Heart right ventricle (tissue), 16 donors: ENCODE results near the gene METTL26. TPM values are rescaled to one million over a fixed set of nuclear protein-coding genes. Genes with fewer than 3 reads are reported as not detected.

Experiments used
- ATAC-seq, 8 donors: fragments of 200-7000 bp; cut with Tn5 transposase; one replicate each; pipeline ENCODE4 v1.9.1; 2020; ENCODE audit warnings: mild to moderate bottlenecking in 8 of 8, moderate library complexity in 8 of 8, moderate number of reproducible peaks in 1 of 8
- DNase-seq, 2 donors: peaks; one replicate each; pipeline ENCODE4 v3.0.0-alpha.2; 2020
- H3K27ac ChIP-seq, 10 donors: fragments of 200-600 bp; sonication (generic) in 2 of 10; one replicate each; pipeline versions ENCODE4 v1.5.0 to v1.8.0; 2020 to 2022; ENCODE audit warnings: mild to moderate bottlenecking in 3 of 10
- H3K27me3 ChIP-seq, 7 donors: fragments of 200-600 bp; one replicate each; pipeline ENCODE4 v1.8.0; 2021 to 2022; ENCODE audit warnings: mild to moderate bottlenecking in 2 of 7
- H3K36me3 ChIP-seq, 9 donors: fragments of 200-600 bp; sonication (generic) in 1 of 9; one replicate each; pipeline versions ENCODE4 v1.5.0 to v1.8.0; 2020 to 2022; ENCODE audit warnings: mild to moderate bottlenecking in 2 of 9
- H3K4me1 ChIP-seq, 9 donors: fragments of 200-600 bp; sonication (generic) in 1 of 9; one replicate each; pipeline versions ENCODE4 v1.5.0 to v1.8.0; 2020 to 2022; ENCODE audit warnings: mild to moderate bottlenecking in 4 of 9
- H3K4me3 ChIP-seq, 10 donors: fragments of 200-600 bp; sonication (generic) in 2 of 10; one replicate each; pipeline versions ENCODE4 v1.5.0 to v1.8.0; 2020 to 2022; ENCODE audit warnings: mild to moderate bottlenecking in 7 of 10, moderate library complexity in 2 of 10
- H3K9me3 ChIP-seq, 11 donors: fragments of 200-600 bp in 10 of 11; sonication (generic) in 2 of 11; one replicate each; pipeline versions ENCODE4 v1.5.0 to v1.8.0; 2013 to 2022; ENCODE audit warnings: mild to moderate bottlenecking in 2 of 11, control low read depth in 1 of 11, moderate library complexity in 1 of 11
- WGBS, 2 donors: extraction: QIAGEN DNeasy Blood & Tissue Kit; methylation state at CpG; one replicate each; pipeline ENCODE4 v1.1.7; 2013; ENCODE audit warnings: inconsistent platforms in 1 of 2; 5-methylcytosine and 5-hydroxymethylcytosine counted together
- intact Hi-C, 10 donors: fragments of 100-400 bp; cut with DNase I; formaldehyde crosslinking; loops; one replicate each; pipeline versions ENCODE4 v1.11.1 to v1.14.2; 2022
- polyA plus RNA-seq, 2 donors: library from polyadenylated mRNA; stranded (reverse); fragments of 200-250 nt; gene quantifications; one replicate each; pipeline ENCODE4 v1.2.3, GENCODE V29; 2013
- total RNA-seq, 10 donors: library from RNA; stranded (reverse); fragmentation: NEBNext Ultra II Directional in 3 of 10; extraction: Animal tissue kit (Norgen Biotek cat#: 25700) in 3 of 10; gene quantifications; one replicate each; pipeline versions ENCODE4 v1.2.1 to v1.2.4, GENCODE V29; 2021 to 2023
- TF ChIP-seq, protein P1 (sequence below), 9 donors: fragments of 200-600 bp; sonication (generic) in 2 of 9; IDR thresholded peaks; one replicate each; pipeline versions ENCODE4 v1.5.0 to v1.8.0; 2021 to 2022; ENCODE audit warnings: antibody characterized with exemption in 9 of 9, mild to moderate bottlenecking in 5 of 9, moderate library complexity in 1 of 9
- donor health status: Arrhythmogenic right ventricular cardiomyopathy.
- donor health status: ischemic (EF 13 %, LVEDD 7.1; RV severe dilation, severe dysfunction).
- donor health status: healthy with polysubstance abuse.
- donor health status: DM: no; HTN: yes; CAD: no.
- donor health status: DM: no; HTN: no; CAD: no.
- donor health status: ischemic (EF 25% LVEDD 6.9; RV normal size, moderate dysfunction).
- donor health status: ischemic (EF 25% LVEDD 5.7; RV mildly dilated, moderate dysfunction).
- donor health status: healthy.
- donor health status: DM: yes; HTN: yes; CAD: no.
- donor health status: Ischemic cardiomyopathy.
- donor health status: ischemic (EF 35%, LVEDD 5.7; RV mildly dilated, moderate dysfunction).
- donor health status: nonischemic (EF 11% LVEDD 7.7; RV severe dilation, severe dysfunction).
- donor health status: DM: yes; HTN: yes; CAD: no.
- donor health status: PGD.
- donor health status: ischemic (EF 29% LVEDD 5.4; RV normal size, mild dysfunction).
- donor health status: nonischemic (EF 23%, LVEDD 6.1; RV moderate dilation, normal function).

The METTL26 gene
- total and polyA plus RNA-seq, 12 donors = 34.5 to 237 (median 44.8) TPM

DNA sequence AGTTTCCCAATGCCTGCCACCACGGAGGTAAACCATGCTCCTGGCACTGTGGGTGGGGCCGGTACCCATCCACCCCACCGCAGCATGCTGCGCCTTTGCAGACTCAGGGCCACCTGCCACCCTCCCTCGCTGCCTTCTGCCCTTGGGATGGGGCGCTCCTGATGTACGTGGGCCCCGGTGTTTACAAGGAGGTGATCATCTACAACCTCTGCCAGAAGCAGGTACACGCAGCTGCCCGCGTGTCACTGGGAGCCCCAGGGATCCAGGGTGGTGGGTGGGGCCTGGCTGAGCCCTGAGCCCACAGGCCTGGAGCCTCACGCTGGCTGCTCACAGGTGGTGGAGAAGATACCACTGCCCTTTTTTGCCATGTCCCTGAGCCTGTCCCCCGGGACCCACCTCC is 30.5 kb upstream of the METTL26 start:
- no peak for ATAC-seq
- Histone ChIP-seq H3K36me3 (peaks cover 0 to 27% (median 17%) of the 10 kb centered on the region in 9 donors), H3K27ac (no peak overlapping the region), H3K4me1 (peaks cover 6 to 24% (median 17%) of the 10 kb centered on the region in 9 donors), H3K27me3 (no peaks in the 10 kb centered on the region), H3K4me3 (no peak overlapping the region), H3K9me3 (no peaks in the 10 kb centered on the region)
- intact Hi-C loops = loop anchor here in 2 of 10 donors (10.0 kb wide), 1 partner anchor 82 kb away; no protein-coding TSS in a partner anchor
- WGBS, 2 donors = 91 to 93% methylated on average over 13 of the region's 13 CpGs
- no peak for DNase-seq
- TF ChIP-seq, protein P1, sequence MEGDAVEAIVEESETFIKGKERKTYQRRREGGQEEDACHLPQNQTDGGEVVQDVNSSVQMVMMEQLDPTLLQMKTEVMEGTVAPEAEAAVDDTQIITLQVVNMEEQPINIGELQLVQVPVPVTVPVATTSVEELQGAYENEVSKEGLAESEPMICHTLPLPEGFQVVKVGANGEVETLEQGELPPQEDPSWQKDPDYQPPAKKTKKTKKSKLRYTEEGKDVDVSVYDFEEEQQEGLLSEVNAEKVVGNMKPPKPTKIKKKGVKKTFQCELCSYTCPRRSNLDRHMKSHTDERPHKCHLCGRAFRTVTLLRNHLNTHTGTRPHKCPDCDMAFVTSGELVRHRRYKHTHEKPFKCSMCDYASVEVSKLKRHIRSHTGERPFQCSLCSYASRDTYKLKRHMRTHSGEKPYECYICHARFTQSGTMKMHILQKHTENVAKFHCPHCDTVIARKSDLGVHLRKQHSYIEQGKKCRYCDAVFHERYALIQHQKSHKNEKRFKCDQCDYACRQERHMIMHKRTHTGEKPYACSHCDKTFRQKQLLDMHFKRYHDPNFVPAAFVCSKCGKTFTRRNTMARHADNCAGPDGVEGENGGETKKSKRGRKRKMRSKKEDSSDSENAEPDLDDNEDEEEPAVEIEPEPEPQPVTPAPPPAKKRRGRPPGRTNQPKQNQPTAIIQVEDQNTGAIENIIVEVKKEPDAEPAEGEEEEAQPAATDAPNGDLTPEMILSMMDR (IDR thresholded peaks at IDR 0.05) = no peak

DNA sequence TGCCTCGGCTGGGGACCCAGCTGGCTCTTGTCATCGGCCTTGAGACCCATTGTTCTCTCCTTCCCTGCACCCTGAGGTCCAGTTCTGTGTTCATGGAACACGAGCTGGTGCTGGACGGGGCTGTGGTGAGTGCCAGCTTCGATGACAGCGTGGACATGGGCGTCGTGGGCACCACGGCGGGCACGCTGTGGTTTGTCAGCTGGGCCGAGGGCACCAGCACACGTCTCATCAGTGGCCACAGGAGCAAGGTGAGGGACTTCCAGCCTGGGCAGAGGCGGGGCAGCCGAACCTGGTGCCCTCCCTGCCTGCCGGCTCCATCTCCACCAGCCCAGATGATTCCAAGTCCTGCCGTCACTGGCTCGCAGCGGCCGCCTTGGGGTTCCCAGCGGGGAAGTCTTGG is 26.5 kb upstream of the METTL26 start:
- intact Hi-C loops = loop anchor here in 7 of 10 donors (5.0 to 10.0 kb wide), 4 partner anchors 75 to 85 kb away; no protein-coding TSS in a partner anchor
- Histone ChIP-seq H3K4me1 (peaks cover 0 to 22% (median 18%) of the 10 kb centered on the region in 9 donors), H3K9me3 (no peaks in the 10 kb centered on the region), H3K4me3 (no peak overlapping the region), H3K27me3 (no peaks in the 10 kb centered on the region), H3K36me3 (peaks cover 0 to 16% (median 0%) of the 10 kb centered on the region in 9 donors), H3K27ac (no peak overlapping the region)
- TF ChIP-seq, protein P1 (IDR thresholded peaks at IDR 0.05) = no peak
- ATAC-seq = no peak
- DNase-seq = no peak
- WGBS, 2 donors = 95 to 97% methylated on average over 21 of the region's 21 CpGs

DNA sequence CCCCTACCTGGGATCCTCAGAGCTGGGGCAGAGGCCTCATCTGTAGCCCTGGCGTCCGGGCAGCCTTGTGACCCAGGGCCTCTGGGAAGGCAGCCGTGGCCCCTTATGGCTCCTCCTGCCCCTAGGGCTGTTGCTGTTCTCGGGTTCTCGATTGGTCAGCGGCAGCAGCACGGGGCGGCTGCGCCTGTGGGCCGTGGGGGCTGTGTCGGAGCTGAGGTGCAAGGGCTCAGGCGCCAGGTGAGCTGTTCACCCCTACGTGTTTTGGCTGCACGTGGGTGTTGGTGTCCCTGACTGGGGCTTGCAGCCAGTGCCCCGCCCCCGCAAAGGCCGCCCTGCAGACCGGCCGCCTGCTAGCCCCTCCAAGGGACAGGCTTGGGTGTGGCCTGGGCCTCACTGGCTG is 26.0 kb upstream of the METTL26 start:
- intact Hi-C loops = loop anchor here in 7 of 10 donors (5.0 to 10.0 kb wide), 4 partner anchors 75 to 85 kb away; no protein-coding TSS in a partner anchor
- Histone ChIP-seq H3K4me3 (no peak overlapping the region), H3K27ac (no peak overlapping the region), H3K36me3 (peaks cover 0 to 21% (median 0%) of the 10 kb centered on the region in 9 donors), H3K9me3 (no peaks in the 10 kb centered on the region), H3K27me3 (no peaks in the 10 kb centered on the region), H3K4me1 (peaks cover 0 to 16% (median 13%) of the 10 kb centered on the region in 9 donors)
- ATAC-seq = no peak
- TF ChIP-seq, protein P1 (IDR thresholded peaks at IDR 0.05) = no peak
- 94 to 96% methylated on average over 17 to 19 of the region's 19 CpGs for WGBS, 2 donors
- no peak for DNase-seq

DNA sequence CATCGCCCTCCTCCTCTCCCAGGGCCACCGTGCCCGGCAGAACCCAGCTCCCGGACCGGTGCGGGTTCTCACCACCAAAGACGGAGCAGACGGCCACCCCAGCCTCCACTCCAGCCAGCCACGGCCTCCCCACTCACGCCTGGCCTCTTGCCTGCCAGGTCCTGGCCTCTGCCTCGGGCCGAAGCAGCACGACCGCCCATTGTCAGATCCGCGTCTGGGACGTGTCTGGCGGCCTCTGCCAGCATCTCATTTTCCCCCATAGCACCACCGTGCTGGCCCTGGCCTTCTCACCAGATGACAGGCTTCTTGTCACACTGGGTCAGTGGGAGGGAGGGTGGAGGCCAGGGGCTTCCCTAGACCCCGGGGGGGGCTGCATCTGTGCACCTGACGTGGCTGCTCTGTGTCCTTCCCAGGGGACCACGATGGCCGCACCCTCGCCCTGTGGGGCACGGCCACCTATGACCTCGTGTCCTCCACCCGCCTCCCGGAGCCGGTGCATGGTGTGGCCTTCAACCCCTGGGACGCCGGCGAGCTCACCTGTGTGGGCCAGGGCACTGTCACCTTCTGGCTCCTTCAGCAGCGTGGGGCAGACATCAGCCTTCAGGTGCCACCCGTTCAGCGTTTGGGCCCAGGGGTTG is 25.2 kb upstream of the METTL26 start:
- DNase-seq = no peak
- 59 to 60% methylated on average over 34 to 35 of the region's 35 CpGs for WGBS, 2 donors
- TF ChIP-seq, protein P1 (IDR thresholded peaks at IDR 0.05) = no peak
- no peaks in the 10 kb centered on the region for H3K27me3 ChIP-seq
- peak overlapping the region in 8 of 10 donors; percentile 41 to 71 (median 56) for H3K27ac ChIP-seq
- H3K4me1 ChIP-seq = peaks cover 0 to 16% (median 12%) of the 10 kb centered on the region in 9 donors
- H3K4me3 ChIP-seq = peak overlapping the region in 1 of 10 donors; percentile 14
- ATAC-seq = peak in 7 of 8 donors; percentile 0 to 24 (median 2)
- H3K9me3 ChIP-seq = no peaks in the 10 kb centered on the region
- peaks cover 0 to 28% (median 0%) of the 10 kb centered on the region in 9 donors for H3K36me3 ChIP-seq
- intact Hi-C loops = loop anchor here in 7 of 10 donors (5.0 to 10.0 kb wide), 4 partner anchors 74 to 84 kb away; no protein-coding TSS in a partner anchor
